HL-60 (cell line): ENCODE results near the gene ADAMTS16.

Experiments used
- POLR2AphosphoS5 ChIP-seq: IDR thresholded peaks from 2 replicates; pipeline ENCODE4 v1.6.1; 2012; ENCODE audit warnings: low read depth
- SPI1 ChIP-seq: IDR thresholded peaks from 2 replicates; pipeline ENCODE4 v1.6.1; 2012; ENCODE audit warnings: low read depth, mild to moderate bottlenecking, borderline replicate concordance
- TF ChIP-seq, protein P1 (sequence below): IDR thresholded peaks from 2 replicates; pipeline ENCODE4 v1.6.1; 2012; ENCODE audit warnings: low read depth; ENCODE audit not compliant: insufficient replicate concordance
- TF ChIP-seq, protein P2 (sequence below): IDR thresholded peaks from one replicate; pipeline ENCODE4 v1.5.1; 2011; ENCODE audit warnings: low read length, control low read depth, inconsistent platforms; ENCODE audit not compliant: insufficient read depth

DNA sequence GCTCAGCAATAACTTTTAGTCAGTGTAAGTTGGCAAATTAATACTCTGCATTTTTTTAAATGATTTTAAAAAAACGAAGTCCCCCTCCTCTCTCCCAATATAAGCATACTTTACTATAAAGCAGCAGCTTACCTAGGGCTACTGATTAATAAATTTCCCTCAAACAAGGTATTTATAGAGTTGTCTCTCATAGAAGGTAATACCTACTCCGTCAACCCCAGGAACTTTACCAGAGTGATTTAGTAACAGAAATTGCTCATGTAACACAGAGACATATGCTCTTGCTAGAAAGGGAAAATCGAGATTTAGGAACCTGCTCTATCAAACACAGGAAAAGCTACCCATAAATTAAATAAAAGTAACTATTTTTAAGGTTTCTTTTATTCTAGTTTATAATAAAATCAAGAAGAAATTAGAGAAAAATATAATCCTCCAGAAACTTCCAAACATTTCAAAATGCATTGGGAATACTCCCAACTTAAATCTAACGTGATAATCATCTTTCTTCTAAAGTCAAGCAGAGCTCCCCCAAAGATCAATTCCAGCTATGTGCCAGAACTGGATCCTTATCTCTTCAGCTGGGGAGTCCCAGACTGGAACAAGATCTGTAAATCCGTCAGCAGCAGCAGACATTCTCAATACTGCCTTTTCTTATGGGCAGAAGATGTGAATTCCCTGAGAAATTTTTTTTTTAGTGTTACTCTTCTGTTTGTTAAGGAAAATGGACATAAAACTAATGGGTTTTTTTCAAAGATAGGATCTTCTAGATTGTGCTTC is 69.6 kb downstream of the ADAMTS16 start:
- TF ChIP-seq, protein P1, sequence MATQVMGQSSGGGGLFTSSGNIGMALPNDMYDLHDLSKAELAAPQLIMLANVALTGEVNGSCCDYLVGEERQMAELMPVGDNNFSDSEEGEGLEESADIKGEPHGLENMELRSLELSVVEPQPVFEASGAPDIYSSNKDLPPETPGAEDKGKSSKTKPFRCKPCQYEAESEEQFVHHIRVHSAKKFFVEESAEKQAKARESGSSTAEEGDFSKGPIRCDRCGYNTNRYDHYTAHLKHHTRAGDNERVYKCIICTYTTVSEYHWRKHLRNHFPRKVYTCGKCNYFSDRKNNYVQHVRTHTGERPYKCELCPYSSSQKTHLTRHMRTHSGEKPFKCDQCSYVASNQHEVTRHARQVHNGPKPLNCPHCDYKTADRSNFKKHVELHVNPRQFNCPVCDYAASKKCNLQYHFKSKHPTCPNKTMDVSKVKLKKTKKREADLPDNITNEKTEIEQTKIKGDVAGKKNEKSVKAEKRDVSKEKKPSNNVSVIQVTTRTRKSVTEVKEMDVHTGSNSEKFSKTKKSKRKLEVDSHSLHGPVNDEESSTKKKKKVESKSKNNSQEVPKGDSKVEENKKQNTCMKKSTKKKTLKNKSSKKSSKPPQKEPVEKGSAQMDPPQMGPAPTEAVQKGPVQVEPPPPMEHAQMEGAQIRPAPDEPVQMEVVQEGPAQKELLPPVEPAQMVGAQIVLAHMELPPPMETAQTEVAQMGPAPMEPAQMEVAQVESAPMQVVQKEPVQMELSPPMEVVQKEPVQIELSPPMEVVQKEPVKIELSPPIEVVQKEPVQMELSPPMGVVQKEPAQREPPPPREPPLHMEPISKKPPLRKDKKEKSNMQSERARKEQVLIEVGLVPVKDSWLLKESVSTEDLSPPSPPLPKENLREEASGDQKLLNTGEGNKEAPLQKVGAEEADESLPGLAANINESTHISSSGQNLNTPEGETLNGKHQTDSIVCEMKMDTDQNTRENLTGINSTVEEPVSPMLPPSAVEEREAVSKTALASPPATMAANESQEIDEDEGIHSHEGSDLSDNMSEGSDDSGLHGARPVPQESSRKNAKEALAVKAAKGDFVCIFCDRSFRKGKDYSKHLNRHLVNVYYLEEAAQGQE, result no peak
- TF ChIP-seq, protein P2, sequence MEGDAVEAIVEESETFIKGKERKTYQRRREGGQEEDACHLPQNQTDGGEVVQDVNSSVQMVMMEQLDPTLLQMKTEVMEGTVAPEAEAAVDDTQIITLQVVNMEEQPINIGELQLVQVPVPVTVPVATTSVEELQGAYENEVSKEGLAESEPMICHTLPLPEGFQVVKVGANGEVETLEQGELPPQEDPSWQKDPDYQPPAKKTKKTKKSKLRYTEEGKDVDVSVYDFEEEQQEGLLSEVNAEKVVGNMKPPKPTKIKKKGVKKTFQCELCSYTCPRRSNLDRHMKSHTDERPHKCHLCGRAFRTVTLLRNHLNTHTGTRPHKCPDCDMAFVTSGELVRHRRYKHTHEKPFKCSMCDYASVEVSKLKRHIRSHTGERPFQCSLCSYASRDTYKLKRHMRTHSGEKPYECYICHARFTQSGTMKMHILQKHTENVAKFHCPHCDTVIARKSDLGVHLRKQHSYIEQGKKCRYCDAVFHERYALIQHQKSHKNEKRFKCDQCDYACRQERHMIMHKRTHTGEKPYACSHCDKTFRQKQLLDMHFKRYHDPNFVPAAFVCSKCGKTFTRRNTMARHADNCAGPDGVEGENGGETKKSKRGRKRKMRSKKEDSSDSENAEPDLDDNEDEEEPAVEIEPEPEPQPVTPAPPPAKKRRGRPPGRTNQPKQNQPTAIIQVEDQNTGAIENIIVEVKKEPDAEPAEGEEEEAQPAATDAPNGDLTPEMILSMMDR, result no peak
- no peak for TF ChIP-seq POLR2AphosphoS5
- TF ChIP-seq SPI1, result no peak
